HCT116 (cell line): ENCODE results near the gene ETFDH. TPM values are rescaled to one million over a fixed set of nuclear protein-coding genes. Genes with fewer than 3 reads are reported as not detected.

Experiments used
- ATAC-seq: fragments of 200-7000 bp; cut with Tn5 transposase; 2 replicates; pipeline ENCODE4 v1.9.1; 2020; ENCODE audit warnings: mild to moderate bottlenecking, moderate library complexity
- BruUV-seq: library from RNA; stranded (reverse); fragments of 400-500 nt; replicated peaks from 2 replicates; lab custom pipeline; 2021; lab: Mats Ljungman, UMichigan
- CTCF ChIA-PET: fragments of 300-600 bp; sonication (Branson Sonifier 250); formaldehyde crosslinking; loops from one replicate; lab custom pipeline; 2021; ENCODE audit warnings: antibody characterized with exemption; lab: Charles Lee
- POLR2A ChIA-PET: fragments of 300-600, 350-600 bp; sonication (Branson Sonifier 250); formaldehyde crosslinking; loops from one replicate; lab custom pipeline; 2021; ENCODE audit warnings: antibody characterized with exemption; lab: Charles Lee
- RAD21 ChIA-PET, 2 experiments: fragments of 300-600 bp; sonication (Branson Sonifier 250); formaldehyde crosslinking; loops; one replicate each; lab custom pipeline; 2023; ENCODE audit warnings: low total read pairs in 2 of 2; ENCODE audit not compliant: uncharacterized antibody in 2 of 2, unreplicated experiment in 2 of 2, low non-redundant PET in 1 of 2; lab: Charles Lee
- DNase-seq: peaks from one replicate; pipeline ENCODE4 v3.0.0-alpha.2; 2010; ENCODE audit warnings: low read depth, low spot score
- H2AFZ ChIP-seq: fragments of 200-600 bp; shearing (Covaris generic), sonication (generic); 2 replicates; pipeline ENCODE4 v1.6.1; 2017; ENCODE audit warnings: low read depth, mixed run types, mixed read lengths, antibody characterized with exemption, low read length; ENCODE audit not compliant: poor library complexity, severe bottlenecking
- H3K27ac ChIP-seq: 2 replicates; pipeline ENCODE4 v1.5.1; 2012; ENCODE audit warnings: low read depth, low read length
- H3K27me3 ChIP-seq: fragments of 200-600 bp; sonication (generic); 2 replicates; pipeline ENCODE4 v1.6.1; 2016; ENCODE audit warnings: mixed run types, low read length, mixed read lengths; ENCODE audit not compliant: insufficient read depth
- H3K36me3 ChIP-seq, 2 experiments: fragments of 200-500 bp in 1 of 2; fragments of 200-600 bp in 1 of 2; sonication (Bioruptor generic) in 1 of 2; sonication (generic) in 1 of 2; 2 replicates each; pipeline versions ENCODE4 v1.5.1 to v1.6.1; 2014 to 2016; ENCODE audit warnings: low read length in 2 of 2, inconsistent platforms in 1 of 2, mixed read lengths in 1 of 2, mixed run types in 1 of 2; ENCODE audit not compliant: insufficient read depth in 2 of 2, control insufficient read depth in 1 of 2
- H3K4me1 ChIP-seq, 2 experiments: fragments of 200-600 bp in 1 of 2; sonication (generic) in 1 of 2; 2 replicates each; pipeline versions ENCODE4 v1.5.1 to v1.6.1; 2012 to 2017; ENCODE audit warnings: low read length in 2 of 2, inconsistent platforms in 1 of 2, mild to moderate bottlenecking in 1 of 2, mixed read lengths in 1 of 2, mixed run types in 1 of 2, moderate library complexity in 1 of 2; ENCODE audit not compliant: insufficient read depth in 2 of 2, control insufficient read depth in 1 of 2
- H3K4me2 ChIP-seq: fragments of 200-600 bp; sonication (generic); 2 replicates; pipeline ENCODE4 v1.6.1; 2017; ENCODE audit warnings: mixed run types, low read length, mixed read lengths
- H3K4me3 ChIP-seq, 2 experiments: fragments of 200-600 bp in 1 of 2; sonication (generic) in 1 of 2; replicated peaks in 1 of 2; 2 replicates each; pipeline ENCODE4 v1.5.1; 2011 to 2016; ENCODE audit warnings: low read length in 2 of 2, control low read depth in 1 of 2, low read depth in 1 of 2, mild to moderate bottlenecking in 1 of 2, mixed read lengths in 1 of 2, mixed run types in 1 of 2
- H3K79me2 ChIP-seq: fragments of 200-600 bp; sonication (generic); 2 replicates; pipeline ENCODE4 v1.6.1; 2017; ENCODE audit warnings: mild to moderate bottlenecking, mixed run types, low read length, moderate library complexity, mixed read lengths; ENCODE audit not compliant: insufficient read depth
- H3K9ac ChIP-seq: fragments of 200-600 bp; sonication (generic); 2 replicates; pipeline ENCODE4 v1.6.1; 2016; ENCODE audit warnings: low read length, mixed read lengths
- H3K9me2 ChIP-seq: fragments of 200-600 bp; sonication (generic), shearing (Covaris generic); 2 replicates; pipeline ENCODE4 v1.6.1; 2017; ENCODE audit warnings: mixed run types, mild to moderate bottlenecking, moderate library complexity; ENCODE audit not compliant: insufficient read depth
- H3K9me3 ChIP-seq, 2 experiments: fragments of 200-500 bp in 1 of 2; fragments of 200-600 bp in 1 of 2; sonication (Bioruptor generic) in 1 of 2; sonication (generic) in 1 of 2; 2 replicates each; pipeline ENCODE4 v1.6.1; 2014 to 2017; ENCODE audit warnings: low read length in 2 of 2, mixed read lengths in 2 of 2, inconsistent platforms in 1 of 2, low read depth in 1 of 2, mild to moderate bottlenecking in 1 of 2, mixed run types in 1 of 2, moderate library complexity in 1 of 2; ENCODE audit not compliant: control insufficient read depth in 1 of 2, insufficient read depth in 1 of 2
- H4K20me1 ChIP-seq: fragments of 200-600 bp; sonication (generic), shearing (Covaris generic); 2 replicates; pipeline ENCODE4 v1.6.1; 2017; ENCODE audit warnings: mixed run types, mild to moderate bottlenecking, moderate library complexity; ENCODE audit not compliant: insufficient read depth
- ATF3 ChIP-seq: IDR thresholded peaks from 2 replicates; pipeline ENCODE4 v1.6.1; 2012
- CEBPB ChIP-seq: IDR thresholded peaks from 2 replicates; pipeline ENCODE4 v1.6.1; 2012; ENCODE audit warnings: low read depth
- EGR1 ChIP-seq: IDR thresholded peaks from 2 replicates; pipeline ENCODE4 v1.6.1; 2012; ENCODE audit warnings: low read depth
- ELF1 ChIP-seq: IDR thresholded peaks from 2 replicates; pipeline ENCODE4 v1.6.1; 2012; ENCODE audit warnings: low read depth, borderline replicate concordance
- JUND ChIP-seq: IDR thresholded peaks from 2 replicates; pipeline ENCODE4 v1.6.1; 2012
- POLR2A ChIP-seq: IDR thresholded peaks from 2 replicates; pipeline ENCODE4 v1.7.0; 2011; ENCODE audit warnings: borderline replicate concordance; ENCODE audit not compliant: insufficient read depth, insufficient read length; ENCODE audit errors: extremely low read depth
- POLR2AphosphoS5 ChIP-seq: IDR thresholded peaks from 2 replicates; pipeline ENCODE4 v1.6.1; 2011; ENCODE audit warnings: mild to moderate bottlenecking, low read depth, low read length, moderate library complexity
- RAD21 ChIP-seq: IDR thresholded peaks from 2 replicates; pipeline ENCODE4 v1.6.1; 2012; ENCODE audit warnings: low read depth, mild to moderate bottlenecking
- SP1 ChIP-seq: IDR thresholded peaks from 2 replicates; pipeline ENCODE4 v1.6.1; 2012; ENCODE audit warnings: low read depth
- SRF ChIP-seq: IDR thresholded peaks from 2 replicates; pipeline ENCODE4 v1.6.1; 2012; ENCODE audit warnings: low read depth
- TCF7L2 ChIP-seq: IDR thresholded peaks from 2 replicates; pipeline ENCODE4 v1.7.0; 2011; ENCODE audit warnings: borderline replicate concordance, inconsistent platforms; ENCODE audit not compliant: insufficient read depth, insufficient read length; ENCODE audit errors: extremely low read depth
- ZFX ChIP-seq: fragments of 450-650 bp; IDR thresholded peaks from 2 replicates; pipeline ENCODE4 v1.6.1; 2017
- intact Hi-C: fragments of 100-400 bp; cut with micrococcal nuclease; formaldehyde crosslinking; loops from 2 replicates; pipeline ENCODE4 v1.10.0; 2022
- total RNA-seq: library from RNA; stranded (reverse); gene quantifications from one replicate; pipeline ENCODE4 v1.2.1, GENCODE V29; 2021; ENCODE audit not compliant: unreplicated experiment
- TF ChIP-seq, protein P1 (sequence below), 3 experiments: fragments of 200-600 bp in 1 of 3; sonication (generic) in 1 of 3; IDR thresholded peaks in 2 of 3; conservative IDR thresholded peaks in 1 of 3; 2 replicates each; pipeline ENCODE4 v1.5.1; 2012 to 2017; ENCODE audit warnings: low read depth in 2 of 3, low read length in 2 of 3, antibody characterized with exemption in 1 of 3, borderline replicate concordance in 1 of 3, control low read depth in 1 of 3, mild to moderate bottlenecking in 1 of 3, mixed read lengths in 1 of 3, mixed run types in 1 of 3, moderate library complexity in 1 of 3; ENCODE audit not compliant: insufficient read depth in 1 of 3
- TF ChIP-seq, protein P2 (sequence below): IDR thresholded peaks from 2 replicates; pipeline ENCODE4 v1.6.1; 2012
- TF ChIP-seq, protein P3 (sequence below): IDR thresholded peaks from 2 replicates; pipeline ENCODE4 v1.6.1; 2012; ENCODE audit warnings: low read depth

Gene ETFDH
- total RNA-seq, 1 experiment from 2014 or later: 22.2 TPM

DNA sequence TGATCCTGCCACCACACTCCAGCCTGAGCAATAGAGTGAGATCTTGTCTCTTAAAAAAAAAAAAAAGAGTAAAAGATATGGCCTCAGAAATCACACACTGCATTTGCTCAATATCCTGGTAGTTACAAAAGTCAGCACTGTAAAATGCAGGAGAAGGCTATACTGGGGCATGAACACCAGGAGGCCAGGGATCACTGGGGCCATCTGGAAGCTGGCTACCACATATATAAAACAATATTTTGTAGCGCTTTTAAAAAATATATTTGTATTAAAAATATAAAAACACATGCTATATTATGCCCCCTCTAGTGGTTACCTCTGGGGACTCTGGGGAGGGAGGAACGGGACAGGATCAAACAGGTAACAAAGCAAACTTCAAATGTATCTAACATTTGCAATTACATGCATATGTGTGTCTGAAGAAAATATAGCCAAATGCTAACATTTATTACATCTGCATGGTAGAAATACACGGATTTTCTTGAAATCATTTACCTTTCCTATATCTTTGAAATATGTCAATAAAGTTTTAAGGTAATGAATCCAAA lies 4.4 kb upstream of the ETFDH start:
- Histone ChIP-seq H3K9ac (no peak overlapping the region), H3K79me2 (peaks cover 48% of the 10 kb centered on the region), H4K20me1 (no peaks in the 10 kb centered on the region), H3K4me2 (no peak overlapping the region), H3K4me3 (no peak overlapping the region), H2AFZ (no peak overlapping the region), H3K27ac (no peak overlapping the region), H3K36me3 (peaks cover 0 to 4% of the 10 kb centered on the region in 2 experiments; a peak in 1 of 4 replicates), H3K9me2 (no peaks in the 10 kb centered on the region), H3K4me1 (peaks cover 5 to 10% of the 10 kb centered on the region in 2 experiments; a peak in 3 of 4 replicates), H3K9me3 (no peaks in the 10 kb centered on the region), H3K27me3 (no peaks in the 10 kb centered on the region)
- ChIA-PET CTCF (interaction anchor here (0.7 to 1.0 kb wide), 2 partner anchors 11 to 184 kb away, joined by 3 to 5 read pairs; no protein-coding TSS in a partner anchor), POLR2A (no interaction called here), RAD21 (interaction anchor here in 1 of 2 experiments (0.6 kb wide), 1 partner anchor 153 kb away, joined by 3 read pairs; no protein-coding TSS in a partner anchor)
- ATAC-seq: no peak
- DNase-seq: no peak
- intact Hi-C loops: no loop called here
- no peak for TF ChIP-seq EGR1
- TF ChIP-seq, protein P1, sequence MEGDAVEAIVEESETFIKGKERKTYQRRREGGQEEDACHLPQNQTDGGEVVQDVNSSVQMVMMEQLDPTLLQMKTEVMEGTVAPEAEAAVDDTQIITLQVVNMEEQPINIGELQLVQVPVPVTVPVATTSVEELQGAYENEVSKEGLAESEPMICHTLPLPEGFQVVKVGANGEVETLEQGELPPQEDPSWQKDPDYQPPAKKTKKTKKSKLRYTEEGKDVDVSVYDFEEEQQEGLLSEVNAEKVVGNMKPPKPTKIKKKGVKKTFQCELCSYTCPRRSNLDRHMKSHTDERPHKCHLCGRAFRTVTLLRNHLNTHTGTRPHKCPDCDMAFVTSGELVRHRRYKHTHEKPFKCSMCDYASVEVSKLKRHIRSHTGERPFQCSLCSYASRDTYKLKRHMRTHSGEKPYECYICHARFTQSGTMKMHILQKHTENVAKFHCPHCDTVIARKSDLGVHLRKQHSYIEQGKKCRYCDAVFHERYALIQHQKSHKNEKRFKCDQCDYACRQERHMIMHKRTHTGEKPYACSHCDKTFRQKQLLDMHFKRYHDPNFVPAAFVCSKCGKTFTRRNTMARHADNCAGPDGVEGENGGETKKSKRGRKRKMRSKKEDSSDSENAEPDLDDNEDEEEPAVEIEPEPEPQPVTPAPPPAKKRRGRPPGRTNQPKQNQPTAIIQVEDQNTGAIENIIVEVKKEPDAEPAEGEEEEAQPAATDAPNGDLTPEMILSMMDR (IDR thresholded peaks at IDR 0.05 in 2 of 3, conservative IDR thresholded peaks at IDR 0.05 in 1 of 3; ENCODE audit: borderline replicate concordance in 1 of 3, insufficient read depth in 1 of 3, low read depth in 2 of 3, low read length in 2 of 3): peak; percentile 32 to 65 (median 51); a peak in 5 of 6 replicates
- peak; percentile 17; the same call in 1 of the 2 replicates for TF ChIP-seq RAD21
- no TSS peak for BruUV-seq

DNA sequence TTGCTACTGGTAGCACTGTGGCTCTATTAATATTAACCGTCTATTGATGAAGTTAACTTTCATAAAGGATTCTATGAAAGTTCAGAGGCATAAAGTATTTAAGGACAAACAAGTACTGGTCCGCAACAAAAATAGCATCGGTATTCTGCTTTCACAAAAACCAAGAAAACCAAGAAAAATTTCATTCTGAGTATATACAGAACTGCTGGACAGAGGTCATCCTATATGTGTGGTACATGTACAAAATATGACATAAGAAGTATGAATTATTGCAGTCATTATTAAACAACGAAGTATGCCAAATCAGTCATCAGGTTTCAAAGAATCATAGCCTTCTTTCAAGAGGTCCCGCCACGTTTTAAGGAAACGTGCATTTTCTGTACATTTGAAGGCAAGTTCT lies 2.8 kb upstream of the ETFDH start:
- Histone ChIP-seq H3K27me3 (no peaks in the 10 kb centered on the region), H3K27ac (no peak overlapping the region), H3K79me2 (peaks cover 48% of the 10 kb centered on the region), H3K9ac (no peak overlapping the region), H3K36me3 (peaks cover 0 to 4% of the 10 kb centered on the region in 2 experiments; a peak in 1 of 4 replicates), H3K4me2 (no peak overlapping the region), H3K4me3 (no peak overlapping the region), H4K20me1 (no peaks in the 10 kb centered on the region), H2AFZ (no peak overlapping the region), H3K9me2 (no peaks in the 10 kb centered on the region), H3K9me3 (no peaks in the 10 kb centered on the region), H3K4me1 (peaks cover 9 to 17% of the 10 kb centered on the region in 2 experiments; a peak in 3 of 4 replicates)
- ChIA-PET POLR2A (interaction anchor here (0.6 kb wide), 1 partner anchor 742 kb away, joined by 4 read pairs; no protein-coding TSS in a partner anchor), CTCF (no interaction called here), RAD21 (no interaction called here)
- no TSS peak for BruUV-seq
- intact Hi-C loops: no loop called here
- ATAC-seq: no peak
- DNase-seq: no peak
- no peak for TF ChIP-seq TCF7L2
- TF ChIP-seq, protein P2, sequence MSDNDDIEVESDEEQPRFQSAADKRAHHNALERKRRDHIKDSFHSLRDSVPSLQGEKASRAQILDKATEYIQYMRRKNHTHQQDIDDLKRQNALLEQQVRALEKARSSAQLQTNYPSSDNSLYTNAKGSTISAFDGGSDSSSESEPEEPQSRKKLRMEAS: no peak
- TF ChIP-seq SRF: no peak
- no peak for TF ChIP-seq CEBPB
- TF ChIP-seq, protein P3, sequence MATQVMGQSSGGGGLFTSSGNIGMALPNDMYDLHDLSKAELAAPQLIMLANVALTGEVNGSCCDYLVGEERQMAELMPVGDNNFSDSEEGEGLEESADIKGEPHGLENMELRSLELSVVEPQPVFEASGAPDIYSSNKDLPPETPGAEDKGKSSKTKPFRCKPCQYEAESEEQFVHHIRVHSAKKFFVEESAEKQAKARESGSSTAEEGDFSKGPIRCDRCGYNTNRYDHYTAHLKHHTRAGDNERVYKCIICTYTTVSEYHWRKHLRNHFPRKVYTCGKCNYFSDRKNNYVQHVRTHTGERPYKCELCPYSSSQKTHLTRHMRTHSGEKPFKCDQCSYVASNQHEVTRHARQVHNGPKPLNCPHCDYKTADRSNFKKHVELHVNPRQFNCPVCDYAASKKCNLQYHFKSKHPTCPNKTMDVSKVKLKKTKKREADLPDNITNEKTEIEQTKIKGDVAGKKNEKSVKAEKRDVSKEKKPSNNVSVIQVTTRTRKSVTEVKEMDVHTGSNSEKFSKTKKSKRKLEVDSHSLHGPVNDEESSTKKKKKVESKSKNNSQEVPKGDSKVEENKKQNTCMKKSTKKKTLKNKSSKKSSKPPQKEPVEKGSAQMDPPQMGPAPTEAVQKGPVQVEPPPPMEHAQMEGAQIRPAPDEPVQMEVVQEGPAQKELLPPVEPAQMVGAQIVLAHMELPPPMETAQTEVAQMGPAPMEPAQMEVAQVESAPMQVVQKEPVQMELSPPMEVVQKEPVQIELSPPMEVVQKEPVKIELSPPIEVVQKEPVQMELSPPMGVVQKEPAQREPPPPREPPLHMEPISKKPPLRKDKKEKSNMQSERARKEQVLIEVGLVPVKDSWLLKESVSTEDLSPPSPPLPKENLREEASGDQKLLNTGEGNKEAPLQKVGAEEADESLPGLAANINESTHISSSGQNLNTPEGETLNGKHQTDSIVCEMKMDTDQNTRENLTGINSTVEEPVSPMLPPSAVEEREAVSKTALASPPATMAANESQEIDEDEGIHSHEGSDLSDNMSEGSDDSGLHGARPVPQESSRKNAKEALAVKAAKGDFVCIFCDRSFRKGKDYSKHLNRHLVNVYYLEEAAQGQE: no peak
- no peak for TF ChIP-seq POLR2A
- TF ChIP-seq ZFX: no peak
- TF ChIP-seq POLR2AphosphoS5: no peak
- TF ChIP-seq EGR1: no peak
- TF ChIP-seq ELF1: no peak
- TF ChIP-seq SP1: no peak
- TF ChIP-seq RAD21: no peak
- no peak for TF ChIP-seq JUND
- TF ChIP-seq ATF3: no peak
